Activated effector memory CD4-positive, alpha-beta T cell treated with Interleukin-2 at 50 U/mL for 16 hours (primary cell): ENCODE measurements around the gene CST2.
"Not testable (repeated sequence)": the region's sequence is repeated elsewhere in the genome, so short reads cannot be mapped to it uniquely, and the experiment has no call there.

Experiments
- DNase-seq: peaks from one replicate; pipeline ENCODE4 v3.0.0-alpha.2; 2020

Gene CST2

DNA sequence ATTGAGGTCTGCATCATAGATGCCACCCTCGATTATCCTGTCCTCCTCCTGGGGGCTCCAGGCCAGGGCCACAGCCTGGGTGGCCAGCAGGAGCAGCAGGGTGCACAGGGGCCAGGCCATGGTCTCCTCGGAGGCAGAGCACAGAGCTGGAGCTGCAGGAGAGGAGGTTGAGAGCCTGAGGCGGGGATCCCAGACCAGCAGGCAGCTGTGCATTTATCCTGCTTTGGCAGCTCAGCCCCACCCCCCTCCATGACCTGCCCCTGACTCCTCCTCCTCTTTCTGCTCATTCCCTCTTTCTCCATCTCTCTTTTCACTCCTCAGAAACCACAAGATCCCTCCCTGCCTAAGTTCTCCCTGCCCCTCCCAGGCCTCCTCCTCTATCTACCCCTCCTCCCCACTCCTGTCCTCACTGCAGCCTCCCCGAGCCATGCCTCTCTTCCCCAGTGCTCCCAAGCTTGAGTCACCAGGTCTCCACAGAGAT lies at the start of gene CST2:
Gene CST2, minus strand, starts transcription at position 189 of the 481 bp plus-strand sequence. Its CDS starts 69 bp downstream, at position 120.
- no peak for DNase-seq

- DNase-seq: no peak
Measured at GRCh38 chr20:23875606-23876237, 49.2 kb upstream of the CST2 start.

DNA sequence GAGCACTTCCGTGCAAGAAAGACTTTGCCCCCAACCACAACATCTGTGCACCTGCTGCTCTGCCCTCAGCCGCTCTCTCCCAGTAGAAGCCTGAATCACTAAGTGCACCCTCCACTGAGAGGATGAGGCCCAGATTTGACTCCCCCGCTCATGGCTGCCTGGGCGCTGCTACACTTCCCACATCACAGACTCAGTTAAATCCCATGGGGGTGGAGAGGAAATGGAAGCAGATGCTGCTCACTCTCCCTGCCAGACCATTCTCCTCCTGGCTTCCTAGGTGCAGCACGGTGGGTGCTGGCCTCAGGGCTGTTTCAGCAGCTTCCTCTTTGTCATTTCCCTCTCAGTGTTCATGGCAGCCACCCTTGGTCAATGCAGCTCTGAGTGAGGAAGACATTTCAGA lies 48.2 kb upstream of the CST2 start:
- DNase-seq: no peak

- DNase-seq: no peak
Measured at GRCh38 chr20:23873370-23874015, 47.0 kb upstream of the CST2 start.

GRCh38 chr20:23872065-23872464 lies 45.5 kb upstream of the CST2 start:
- DNase-seq: no peak

DNA sequence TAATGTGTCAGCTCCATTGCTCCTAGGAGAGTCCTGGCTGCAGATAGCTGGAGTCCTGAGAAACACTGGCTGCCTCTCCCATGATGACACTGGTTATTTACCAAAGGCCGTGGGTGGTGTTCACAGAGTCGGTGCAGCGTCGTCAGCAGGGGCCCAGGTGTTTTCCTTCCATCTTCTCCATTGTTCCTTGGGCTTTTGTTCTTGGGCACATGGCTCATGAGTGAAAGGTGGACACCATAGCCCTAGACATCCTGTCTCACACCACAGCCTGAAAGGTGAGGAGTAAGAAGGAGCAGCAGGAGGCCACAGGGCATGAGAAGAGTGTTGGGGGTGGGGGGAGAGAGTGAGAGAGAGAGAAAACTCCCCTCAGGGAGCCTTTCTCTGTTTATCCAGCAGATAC lies 43.9 kb upstream of the CST2 start:
- DNase-seq: no peak

- DNase-seq: no peak
Measured at GRCh38 chr20:23869520-23869919, 43.0 kb upstream of the CST2 start.

DNA sequence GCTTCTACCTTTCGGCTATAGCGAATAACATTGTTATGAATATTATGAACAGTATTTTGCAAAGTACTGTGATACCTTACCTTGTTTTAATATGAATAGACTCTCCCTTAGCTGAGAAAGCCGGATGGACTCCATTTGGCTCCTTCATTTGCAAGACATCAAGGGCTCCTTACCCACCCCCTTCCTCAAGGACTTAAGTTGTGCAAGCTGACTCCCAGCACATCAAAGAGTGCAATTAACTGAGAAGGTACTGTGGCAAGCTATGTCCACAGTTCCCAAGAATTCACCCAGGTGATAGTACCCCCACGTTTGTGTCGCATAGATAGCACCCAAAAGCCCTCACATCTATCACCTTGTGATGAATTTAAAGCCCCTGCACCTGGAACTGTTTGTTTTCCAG lies 41.8 kb upstream of the CST2 start:
- DNase-seq: no peak

DNA sequence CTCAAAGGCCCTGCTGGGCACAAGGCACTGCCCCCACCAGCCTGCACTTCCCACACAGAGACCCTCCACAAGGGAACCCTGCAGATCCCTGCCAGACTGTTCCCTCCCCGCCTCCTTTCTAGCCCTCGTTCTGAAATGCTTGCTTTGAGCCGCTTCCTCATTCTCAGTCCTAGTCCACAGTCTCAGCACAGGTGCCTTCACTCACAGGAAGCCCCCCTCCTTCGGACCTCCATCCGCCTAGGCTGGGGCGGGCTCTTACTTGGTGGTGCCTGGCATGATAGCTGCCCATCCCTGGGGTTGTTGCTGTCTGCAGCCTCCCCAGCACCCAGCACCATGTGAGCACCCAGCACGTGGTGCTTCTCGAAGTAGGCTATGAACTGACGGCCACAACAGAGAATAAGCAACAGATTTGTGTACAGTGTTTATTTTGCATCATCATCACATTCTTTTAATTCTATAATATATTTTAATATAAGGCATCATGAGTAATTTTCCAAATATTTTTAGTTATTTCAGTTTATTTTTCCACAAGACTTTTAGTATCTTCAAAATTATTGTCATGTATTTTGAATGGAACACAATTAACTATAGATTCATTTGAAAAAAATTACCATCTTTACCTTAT lies 40.7 kb upstream of the CST2 start:
- DNase-seq: no peak

- DNase-seq: not testable (repeated sequence)
Measured at GRCh38 chr20:23860771-23861170, 34.2 kb upstream of the CST2 start.

DNA sequence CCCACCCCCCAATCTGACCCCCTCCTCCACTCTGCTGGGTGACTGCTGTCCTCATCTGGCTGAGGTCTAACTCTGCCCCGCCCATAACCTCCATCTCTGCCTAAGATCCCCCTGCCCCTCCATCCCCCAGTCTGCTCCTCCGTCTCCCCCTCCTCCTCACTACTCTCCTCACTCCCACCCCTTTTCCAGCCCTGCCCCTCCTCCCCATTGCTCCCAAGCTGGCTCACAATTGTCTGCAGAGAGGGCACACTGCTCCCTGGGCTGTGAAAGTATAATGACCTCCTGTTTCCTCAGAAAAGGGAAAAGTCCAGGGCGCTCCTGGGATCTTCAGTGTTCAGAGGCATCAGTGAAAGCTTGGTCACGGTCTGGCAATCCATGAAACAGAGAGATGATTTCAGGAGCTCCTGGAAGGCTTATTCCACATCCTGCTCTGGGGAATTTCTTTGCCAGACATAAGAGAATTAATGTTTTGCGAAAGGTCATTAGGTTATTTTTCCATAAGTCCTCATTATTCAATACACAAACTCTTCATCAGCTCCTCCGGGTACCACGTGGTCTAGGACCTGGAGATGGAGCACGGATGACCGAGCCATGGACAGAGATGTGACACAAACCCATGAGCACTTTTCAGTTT lies 31.6 kb upstream of the CST2 start:
- no peak for DNase-seq

- DNase-seq: no peak
Measured at GRCh38 chr20:23856736-23857135, 30.2 kb upstream of the CST2 start.

DNA sequence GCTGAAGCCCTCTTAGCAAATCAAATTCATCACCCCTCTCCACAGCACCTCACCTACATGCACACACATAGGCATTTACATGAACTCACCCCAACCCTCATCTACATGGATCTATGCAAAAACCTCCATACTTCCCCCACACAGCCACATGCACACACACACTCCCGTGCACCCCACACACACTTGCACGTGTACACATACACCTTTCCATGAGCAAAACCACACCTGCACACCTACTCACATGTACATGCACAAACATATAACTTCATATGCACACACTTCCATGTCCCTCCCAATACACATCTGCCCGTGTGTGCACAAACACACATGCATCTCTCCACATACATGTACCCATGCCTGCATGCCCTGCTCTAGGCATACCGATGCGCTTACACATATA lies 29.7 kb upstream of the CST2 start:
- no peak for DNase-seq

DNA sequence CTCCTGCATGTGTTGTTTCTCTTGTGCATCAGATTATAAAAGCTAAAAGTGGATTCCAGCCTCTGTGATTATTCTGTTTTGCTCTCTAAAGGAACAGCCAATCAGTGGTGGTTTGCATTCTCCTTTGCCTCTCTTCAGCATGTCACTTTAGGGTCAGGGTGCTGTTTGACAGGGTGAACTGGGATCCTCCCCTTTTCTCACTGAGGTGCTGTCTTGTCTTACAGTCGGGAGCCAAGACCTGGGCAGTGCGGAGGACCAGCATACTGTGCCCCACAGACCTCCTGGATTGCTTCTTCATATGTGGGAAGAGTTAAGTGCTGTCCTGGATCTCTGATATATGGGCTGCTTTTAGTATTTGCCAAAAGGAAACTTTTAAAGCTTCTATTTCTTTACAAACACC lies 15.2 kb upstream of the CST2 start:
- DNase-seq: no peak

- DNase-seq: no peak
Measured at GRCh38 chr20:23835716-23836115, 9.2 kb upstream of the CST2 start.

DNA sequence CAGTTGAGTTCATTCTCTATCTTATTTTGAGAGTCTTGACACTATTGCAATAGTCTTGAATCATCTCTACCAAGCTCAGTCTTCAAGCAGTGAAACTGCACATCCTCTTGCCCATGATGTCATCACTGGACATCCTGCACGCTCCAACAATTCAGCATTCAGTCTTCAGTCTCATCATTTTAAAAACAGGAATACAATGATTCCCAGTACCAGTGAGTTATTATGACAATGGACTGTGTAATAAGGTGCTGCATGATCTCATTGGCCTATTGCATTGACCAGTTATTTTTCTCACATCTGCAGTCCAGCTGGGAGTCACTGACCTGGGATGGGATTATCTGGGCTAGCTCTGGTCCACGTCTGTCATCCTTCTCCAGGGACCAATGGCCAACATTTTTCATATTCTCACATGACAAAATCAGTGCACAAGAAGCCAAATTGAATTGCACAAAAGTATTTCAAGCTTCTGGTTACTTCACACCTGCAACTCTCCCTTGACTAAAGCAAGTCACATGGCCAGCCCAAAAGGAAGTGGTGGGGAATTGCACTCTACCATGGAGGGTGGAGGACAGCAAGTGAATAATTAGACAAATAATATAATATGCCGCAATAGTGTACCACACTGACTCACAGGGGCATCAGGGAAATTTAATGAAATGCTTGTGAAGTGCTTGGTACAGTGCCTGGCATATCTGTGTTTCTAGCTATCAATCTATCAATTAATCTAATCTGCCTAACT lies 6.4 kb upstream of the CST2 start:
- no peak for DNase-seq

DNA sequence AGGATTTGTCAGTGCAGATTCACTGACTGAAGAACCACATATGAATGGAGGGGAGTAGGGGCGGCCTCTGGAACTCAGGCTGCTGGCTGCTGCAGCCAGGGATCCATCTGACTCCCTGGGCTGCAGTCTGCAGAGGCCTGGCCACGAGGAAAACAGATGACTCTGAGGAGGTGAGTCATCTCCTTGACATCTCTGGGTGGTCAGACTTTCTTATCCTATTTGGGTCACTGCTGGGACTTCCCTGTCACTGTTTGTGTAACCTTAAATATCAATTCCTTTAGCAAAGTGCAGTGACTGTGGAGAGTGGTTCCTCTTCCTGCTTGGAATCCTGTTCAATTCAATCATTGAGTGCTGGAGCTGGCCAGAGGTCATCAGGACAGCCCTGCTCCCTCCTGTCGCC lies 5.4 kb upstream of the CST2 start:
- not testable (repeated sequence) for DNase-seq

DNA sequence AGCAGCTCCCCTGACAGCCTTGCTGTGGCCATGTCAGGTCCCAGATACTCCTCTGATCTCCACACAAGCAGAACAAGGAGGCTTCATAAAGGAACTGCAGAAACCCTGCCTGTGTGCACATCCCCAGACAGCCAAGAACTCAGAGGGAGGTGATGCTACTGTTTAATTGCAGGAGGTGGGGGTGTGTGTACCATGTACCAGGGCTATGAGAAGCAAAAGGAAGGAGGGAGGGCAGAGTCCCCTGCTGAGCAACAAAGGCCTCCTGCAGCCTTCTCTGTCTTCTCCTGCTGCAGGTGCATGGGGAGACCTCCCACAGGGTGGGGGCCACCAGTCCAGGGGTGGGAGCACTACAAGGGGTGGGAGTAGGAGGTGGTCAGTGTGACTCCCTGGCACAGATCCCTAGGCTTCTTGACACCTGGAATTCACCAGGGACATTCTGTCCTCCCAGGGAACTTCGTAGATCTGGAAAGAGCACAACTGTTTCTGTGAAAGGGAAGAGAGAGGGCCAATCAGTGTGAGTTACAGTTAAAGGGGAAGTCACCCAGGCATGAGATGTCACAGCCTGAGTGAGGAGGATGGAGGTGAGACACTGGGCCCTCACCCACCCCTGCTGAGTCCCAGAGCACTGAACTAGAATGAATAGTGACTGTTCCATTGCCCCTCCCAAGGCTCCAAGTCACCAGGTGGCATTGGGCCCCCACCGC lies 2.8 kb downstream of the CST2 start:
- DNase-seq: no peak

- DNase-seq: no peak
Measured at GRCh38 chr20:23823111-23823510, 3.4 kb downstream of the CST2 start.

- DNase-seq: no peak
Measured at GRCh38 chr20:23820493-23820892, 6.0 kb downstream of the CST2 start.

- DNase-seq: not testable (repeated sequence)
Measured at GRCh38 chr20:23811559-23811958, 15.0 kb downstream of the CST2 start.

- DNase-seq: not testable (repeated sequence)
Measured at GRCh38 chr20:23810349-23810748, 16.2 kb downstream of the CST2 start.
